ENCODE data around the gene MLPH.

Gene MLPH

GRCh38 chr2:237492137-237492890 lies 5.3 kb downstream of the MLPH start:
- peaks cover 18% of the 10 kb centered on the region for H3K9me3 ChIP-seq (ENCODE audit: insufficient read depth, low read length)
- no peaks in the 10 kb centered on the region for H3K36me3 ChIP-seq (ENCODE audit: low read length)
- no peaks in the 10 kb centered on the region for H4K20me1 ChIP-seq (ENCODE audit: low read depth, low read length)
- H3K27ac ChIP-seq (ENCODE audit: low read depth, low read length): no peak overlapping the region
- H3K27me3 ChIP-seq (ENCODE audit: low read length): no peaks in the 10 kb centered on the region; the same call in 1 of the 2 replicates
- no peak overlapping the region for H3K9ac ChIP-seq (ENCODE audit: low read length)
- H3F3A ChIP-seq (ENCODE audit: insufficient read depth): no peaks in the 10 kb centered on the region
- H3K4me3 ChIP-seq (ENCODE audit: insufficient read depth, low read length, poor library complexity, severe bottlenecking): no peak overlapping the region
- H3K9me2 ChIP-seq (replicated peaks; ENCODE audit: insufficient read depth, low read length): no peaks in the 10 kb centered on the region
- H3K79me2 ChIP-seq (ENCODE audit: insufficient read depth, low read length): no peaks in the 10 kb centered on the region
- TF ChIP-seq EZH2phosphoT487 (conservative IDR thresholded peaks at IDR 0.05; ENCODE audit: low read length): no peak
- no peak for TF ChIP-seq CTCF (IDR thresholded peaks at IDR 0.05; ENCODE audit: insufficient read depth, low read length, poor library complexity, severe bottlenecking)
- H3K4me2 ChIP-seq (ENCODE audit: low read depth, low read length, poor library complexity, severe bottlenecking): no peak overlapping the region
- H2AFZ ChIP-seq (ENCODE audit: low read depth, low read length, severe bottlenecking): no peak overlapping the region

GRCh38 chr2:237494066-237494465 lies 7.0 kb downstream of the MLPH start:
- H3F3A ChIP-seq (ENCODE audit: insufficient read depth): no peaks in the 10 kb centered on the region

GRCh38 chr2:237495521-237496117 lies 8.6 kb downstream of the MLPH start:
- no peak overlapping the region for H3K4me3 ChIP-seq (ENCODE audit: insufficient read depth, low read length, poor library complexity, severe bottlenecking)
- no peaks in the 10 kb centered on the region for H3F3A ChIP-seq (ENCODE audit: insufficient read depth)
- TF ChIP-seq CTCF (IDR thresholded peaks at IDR 0.05; ENCODE audit: insufficient read depth, low read length, poor library complexity, severe bottlenecking): no peak
- no peak for TF ChIP-seq EZH2phosphoT487 (conservative IDR thresholded peaks at IDR 0.05; ENCODE audit: low read length)
- no peaks in the 10 kb centered on the region for H3K79me2 ChIP-seq (ENCODE audit: insufficient read depth, low read length)
- H3K36me3 ChIP-seq (ENCODE audit: low read length): no peaks in the 10 kb centered on the region
- no peaks in the 10 kb centered on the region; the same call in 1 of the 2 replicates for H3K27me3 ChIP-seq (ENCODE audit: low read length)
- no peaks in the 10 kb centered on the region for H4K20me1 ChIP-seq (ENCODE audit: low read depth, low read length)
- no peaks in the 10 kb centered on the region for H3K9me2 ChIP-seq (replicated peaks; ENCODE audit: insufficient read depth, low read length)
- no peak overlapping the region for H3K4me2 ChIP-seq (ENCODE audit: low read depth, low read length, poor library complexity, severe bottlenecking)
- H3K9ac ChIP-seq (ENCODE audit: low read length): no peak overlapping the region
- no peak overlapping the region for H3K27ac ChIP-seq (ENCODE audit: low read depth, low read length)
- no peak overlapping the region for H2AFZ ChIP-seq (ENCODE audit: low read depth, low read length, severe bottlenecking)
- peaks cover 15% of the 10 kb centered on the region for H3K9me3 ChIP-seq (ENCODE audit: insufficient read depth, low read length)

More at GRCh38 chr2:237494066-237494465, 7.0 kb downstream of the MLPH start:
- Histone ChIP-seq H3K27ac (ENCODE audit: low read depth, low read length) (no peak overlapping the region), H2AFZ (ENCODE audit: low read depth, low read length, severe bottlenecking) (no peak overlapping the region), H3K9me2 (replicated peaks; ENCODE audit: insufficient read depth, low read length) (no peaks in the 10 kb centered on the region), H3K9me3 (ENCODE audit: insufficient read depth, low read length) (peaks cover 18% of the 10 kb centered on the region), H3K79me2 (ENCODE audit: insufficient read depth, low read length) (no peaks in the 10 kb centered on the region), H3K27me3 (ENCODE audit: low read length) (no peaks in the 10 kb centered on the region; the same call in 1 of the 2 replicates), H3K9ac (ENCODE audit: low read length) (no peak overlapping the region), H3K4me3 (ENCODE audit: insufficient read depth, low read length, poor library complexity, severe bottlenecking) (no peak overlapping the region), H3K36me3 (ENCODE audit: low read length) (no peaks in the 10 kb centered on the region), H4K20me1 (ENCODE audit: low read depth, low read length) (no peaks in the 10 kb centered on the region), H3K4me2 (ENCODE audit: low read depth, low read length, poor library complexity, severe bottlenecking) (no peak overlapping the region)
- TF ChIP-seq EZH2phosphoT487 (conservative IDR thresholded peaks at IDR 0.05; ENCODE audit: low read length): no peak
- no peak for TF ChIP-seq CTCF (IDR thresholded peaks at IDR 0.05; ENCODE audit: insufficient read depth, low read length, poor library complexity, severe bottlenecking)
